Measurements from ENCODE around the gene AHI1. TPM values are rescaled to one million over a fixed set of nuclear protein-coding genes. Genes with fewer than 3 reads are reported as not detected.
"Not testable (repeated sequence)": the region's sequence is repeated elsewhere in the genome, so short reads cannot be mapped to it uniquely, and the experiment has no call there.

Gene AHI1
- total RNA-seq, 1 donor: 14.1 TPM

DNA sequence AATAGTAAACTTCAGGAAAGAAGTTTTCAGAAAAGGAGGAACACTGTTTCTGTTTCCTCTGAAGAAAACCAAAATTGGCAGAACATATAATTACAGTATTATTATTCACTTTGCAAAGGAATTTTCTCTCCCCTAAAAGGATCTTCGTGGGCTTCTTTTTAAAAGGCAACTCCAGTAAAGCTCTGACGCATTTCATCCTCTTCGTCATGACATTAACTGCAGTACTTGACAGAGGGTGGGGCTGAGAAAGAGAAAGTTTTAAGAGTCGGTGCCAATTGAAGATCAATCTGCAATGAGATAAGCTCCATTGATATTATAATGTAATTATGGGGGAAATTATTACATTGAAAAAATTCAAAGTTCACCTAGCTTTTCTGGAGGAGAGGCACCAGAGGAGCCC is 240.7 kb downstream of the AHI1 start:
- Histone ChIP-seq H3K4me3 (ENCODE audit: low read length) (no peak overlapping the region), H3K9me3 (ENCODE audit: low read depth, low read length) (no peaks in the 10 kb centered on the region), H3K4me1 (ENCODE audit: insufficient read depth, low read length) (no peaks in the 10 kb centered on the region), H3K27me3 (ENCODE audit: insufficient read depth, low read length) (no peaks in the 10 kb centered on the region)

DNA sequence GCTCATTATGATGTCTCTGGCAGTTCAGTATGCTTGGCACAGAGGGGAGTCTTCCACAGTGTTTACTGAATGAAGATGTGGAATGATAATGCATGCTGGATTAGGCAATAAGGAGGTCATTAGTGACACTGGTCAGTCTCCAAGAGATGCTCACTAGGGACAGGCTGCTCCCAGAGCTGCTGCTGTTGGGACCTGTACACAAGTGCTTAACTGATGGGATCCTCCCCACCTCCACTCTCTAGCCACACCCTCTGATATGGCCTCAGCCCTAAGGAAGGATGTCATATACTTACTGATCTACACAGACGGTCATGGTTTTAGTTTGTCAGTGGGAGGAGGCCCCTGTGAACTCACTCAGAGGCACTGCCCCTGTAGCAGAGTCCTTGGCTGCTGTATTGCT is 243.1 kb downstream of the AHI1 start:
- Histone ChIP-seq H3K27me3 (ENCODE audit: insufficient read depth, low read length) (no peaks in the 10 kb centered on the region), H3K9me3 (ENCODE audit: low read depth, low read length) (no peaks in the 10 kb centered on the region), H3K4me3 (ENCODE audit: low read length) (no peak overlapping the region), H3K4me1 (ENCODE audit: insufficient read depth, low read length) (peaks cover 5% of the 10 kb centered on the region)

DNA sequence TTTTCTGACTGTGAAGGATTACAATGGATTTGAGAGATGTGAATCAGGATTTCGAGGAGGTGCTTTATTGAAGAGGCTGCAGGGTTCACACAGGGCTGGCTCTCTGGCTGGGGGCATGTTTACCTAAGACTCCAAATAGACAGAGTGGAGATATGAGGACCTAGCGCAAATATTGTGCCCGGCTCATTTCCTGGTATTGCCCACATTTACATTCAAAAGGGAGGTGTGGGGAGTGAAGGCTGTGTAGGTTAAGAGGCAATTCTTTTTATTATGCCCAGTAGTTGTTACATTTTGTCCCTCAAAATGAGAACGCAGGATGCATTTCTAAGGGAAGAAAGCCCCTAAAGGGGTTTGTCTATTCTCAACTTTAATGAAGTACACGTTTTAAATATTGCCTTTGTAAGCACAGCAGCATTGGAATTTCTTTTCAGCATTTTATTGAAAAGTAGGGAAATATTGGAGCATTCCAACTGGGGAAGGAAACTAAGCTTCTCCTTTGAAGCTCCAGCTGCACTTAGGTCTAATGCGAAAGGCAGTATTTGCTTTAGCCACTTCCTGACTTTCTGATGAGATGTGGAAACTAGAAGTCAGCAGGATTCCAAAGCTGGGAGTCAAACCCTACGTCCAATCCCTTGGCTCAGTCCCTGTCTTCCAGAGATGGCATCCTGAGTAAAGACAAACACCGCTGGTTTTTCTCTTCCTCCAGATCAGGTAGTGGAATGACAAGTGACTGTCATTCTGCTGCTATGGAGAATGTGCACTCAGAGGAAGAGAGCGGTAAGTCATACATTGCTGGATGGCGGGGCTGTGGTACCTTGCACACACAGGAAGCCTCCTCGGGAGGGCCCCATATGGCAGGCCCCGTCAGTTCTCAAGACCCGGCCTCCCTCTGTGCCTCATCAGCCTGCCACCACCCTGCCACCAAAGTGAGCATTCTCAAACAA is 245.8 kb downstream of the AHI1 start:
- H3K9me3 ChIP-seq (ENCODE audit: low read depth, low read length): no peaks in the 10 kb centered on the region
- no peak overlapping the region for H3K4me3 ChIP-seq (ENCODE audit: low read length)
- no peaks in the 10 kb centered on the region for H3K27me3 ChIP-seq (ENCODE audit: insufficient read depth, low read length)
- peaks cover 5% of the 10 kb centered on the region for H3K4me1 ChIP-seq (ENCODE audit: insufficient read depth, low read length)

DNA sequence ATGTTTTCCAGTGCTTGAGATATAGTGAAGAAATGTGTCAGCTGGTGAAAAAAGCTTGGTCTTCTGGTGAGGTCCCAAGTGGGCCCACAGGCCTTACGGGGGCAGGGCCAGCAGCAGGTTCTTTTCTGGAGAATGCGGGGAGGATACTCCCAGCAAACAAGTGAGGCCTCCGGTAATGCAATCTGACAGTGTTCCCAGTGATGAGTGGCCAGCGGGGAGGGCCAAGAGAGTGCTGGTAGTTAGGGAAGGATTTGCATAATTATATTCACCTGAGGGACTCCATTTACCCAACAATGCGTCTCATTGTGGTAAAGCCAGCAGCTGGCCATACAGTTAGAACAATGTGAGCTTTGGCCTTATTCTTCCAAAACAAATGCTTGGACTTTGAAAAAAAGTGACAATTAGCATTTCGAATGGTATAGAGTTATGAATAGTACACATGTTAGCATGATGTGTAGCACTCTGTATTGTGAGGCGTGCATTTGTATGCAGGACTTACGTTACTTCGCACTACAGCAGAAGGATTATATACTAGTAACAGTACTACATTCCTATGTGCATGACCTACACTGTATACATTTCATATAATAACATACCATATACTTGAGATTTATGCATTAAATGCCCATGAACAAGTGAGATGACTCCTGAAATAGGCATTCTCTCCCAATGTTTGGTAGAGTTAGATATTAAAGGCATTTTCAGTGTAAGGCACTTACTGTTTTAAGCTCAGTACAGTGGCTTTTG is 246.6 kb downstream of the AHI1 start:
- Histone ChIP-seq H3K27me3 (ENCODE audit: insufficient read depth, low read length) (no peaks in the 10 kb centered on the region), H3K4me1 (ENCODE audit: insufficient read depth, low read length) (peaks cover 5% of the 10 kb centered on the region), H3K4me3 (ENCODE audit: low read length) (no peak overlapping the region)

DNA sequence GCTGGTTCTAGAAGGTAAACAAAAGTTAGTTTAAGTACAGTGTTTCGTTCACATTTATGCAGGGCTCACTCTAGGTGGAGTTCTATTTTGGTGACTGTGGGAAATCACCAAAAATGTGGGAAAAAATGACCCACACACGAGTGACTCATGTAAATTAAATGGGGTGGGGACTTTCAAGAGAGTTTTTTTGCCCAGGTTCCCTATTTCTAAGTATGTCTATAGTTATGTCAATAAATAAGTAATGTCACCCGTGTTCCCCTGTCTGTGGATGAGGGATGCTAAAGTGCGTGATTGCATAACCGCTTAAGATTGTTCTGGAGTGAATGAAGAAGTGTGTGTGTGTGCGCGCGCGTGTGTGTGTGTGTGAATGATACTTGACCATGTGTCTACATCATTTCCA is 247.3 kb downstream of the AHI1 start:
- Histone ChIP-seq H3K4me1 (ENCODE audit: insufficient read depth, low read length) (peaks cover 5% of the 10 kb centered on the region), H3K9me3 (ENCODE audit: low read depth, low read length) (no peaks in the 10 kb centered on the region), H3K27me3 (ENCODE audit: insufficient read depth, low read length) (no peaks in the 10 kb centered on the region), H3K4me3 (ENCODE audit: low read length) (no peak overlapping the region)

More for the DNA sequence above, 246.6 kb downstream of the AHI1 start:
- H3K9me3 ChIP-seq (ENCODE audit: low read depth, low read length): no peaks in the 10 kb centered on the region

DNA sequence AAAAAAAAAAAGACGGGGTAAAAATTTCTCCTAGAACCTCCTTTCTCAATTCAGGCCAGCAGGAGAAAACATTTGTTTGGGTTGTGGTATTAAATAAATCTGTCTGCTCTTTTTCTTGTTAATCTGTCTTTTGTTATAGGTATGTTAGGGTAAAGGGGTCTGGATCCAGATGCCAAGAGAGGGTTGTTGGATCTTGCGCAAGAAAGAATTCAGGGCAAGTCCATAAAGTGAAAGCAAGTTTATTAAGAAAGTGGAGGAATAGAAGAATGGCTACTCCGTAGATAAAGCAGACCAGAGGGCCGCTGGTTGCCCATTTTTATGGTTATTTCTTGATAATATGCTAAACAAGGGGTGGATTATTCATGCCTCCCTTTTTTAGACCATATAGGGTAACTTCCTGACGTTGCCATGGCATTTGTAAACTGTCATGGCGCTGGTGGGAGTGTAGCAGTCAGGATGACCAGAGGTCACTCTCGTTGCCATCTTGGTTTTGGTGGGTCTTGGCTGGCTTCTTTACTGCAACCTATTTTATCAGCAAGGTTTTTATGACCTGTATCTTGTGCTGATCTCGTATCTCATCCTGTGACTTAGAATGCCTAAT is 251.0 kb downstream of the AHI1 start:
- not testable (repeated sequence) for H3K27me3 ChIP-seq (ENCODE audit: insufficient read depth, low read length); H3K4me3 ChIP-seq (ENCODE audit: low read length); H3K4me1 ChIP-seq (ENCODE audit: insufficient read depth, low read length); H3K9me3 ChIP-seq (ENCODE audit: low read depth, low read length)

DNA sequence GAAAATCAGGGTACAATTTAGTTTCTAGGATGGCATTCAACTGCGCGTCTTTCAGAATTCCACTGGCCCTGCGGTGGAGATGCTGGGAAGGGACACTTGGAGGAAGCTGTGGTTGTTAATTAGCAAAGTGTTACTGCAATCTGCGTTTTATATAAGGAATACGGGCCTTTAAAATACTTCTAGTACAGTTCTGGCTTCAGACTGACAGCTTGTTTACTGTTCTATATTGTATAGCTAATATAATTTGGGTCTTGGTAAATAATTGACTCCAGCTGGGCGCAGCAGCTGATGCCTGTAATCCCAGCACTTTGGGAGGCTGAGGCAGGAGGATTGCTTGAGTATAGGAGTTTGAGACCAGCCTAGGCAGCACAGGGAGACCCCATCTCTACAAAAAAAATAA is 252.7 kb downstream of the AHI1 start:
- Histone ChIP-seq H3K27me3 (ENCODE audit: insufficient read depth, low read length) (no peaks in the 10 kb centered on the region), H3K4me3 (ENCODE audit: low read length) (no peak overlapping the region), H3K4me1 (ENCODE audit: insufficient read depth, low read length) (no peaks in the 10 kb centered on the region), H3K9me3 (ENCODE audit: low read depth, low read length) (no peaks in the 10 kb centered on the region)

DNA sequence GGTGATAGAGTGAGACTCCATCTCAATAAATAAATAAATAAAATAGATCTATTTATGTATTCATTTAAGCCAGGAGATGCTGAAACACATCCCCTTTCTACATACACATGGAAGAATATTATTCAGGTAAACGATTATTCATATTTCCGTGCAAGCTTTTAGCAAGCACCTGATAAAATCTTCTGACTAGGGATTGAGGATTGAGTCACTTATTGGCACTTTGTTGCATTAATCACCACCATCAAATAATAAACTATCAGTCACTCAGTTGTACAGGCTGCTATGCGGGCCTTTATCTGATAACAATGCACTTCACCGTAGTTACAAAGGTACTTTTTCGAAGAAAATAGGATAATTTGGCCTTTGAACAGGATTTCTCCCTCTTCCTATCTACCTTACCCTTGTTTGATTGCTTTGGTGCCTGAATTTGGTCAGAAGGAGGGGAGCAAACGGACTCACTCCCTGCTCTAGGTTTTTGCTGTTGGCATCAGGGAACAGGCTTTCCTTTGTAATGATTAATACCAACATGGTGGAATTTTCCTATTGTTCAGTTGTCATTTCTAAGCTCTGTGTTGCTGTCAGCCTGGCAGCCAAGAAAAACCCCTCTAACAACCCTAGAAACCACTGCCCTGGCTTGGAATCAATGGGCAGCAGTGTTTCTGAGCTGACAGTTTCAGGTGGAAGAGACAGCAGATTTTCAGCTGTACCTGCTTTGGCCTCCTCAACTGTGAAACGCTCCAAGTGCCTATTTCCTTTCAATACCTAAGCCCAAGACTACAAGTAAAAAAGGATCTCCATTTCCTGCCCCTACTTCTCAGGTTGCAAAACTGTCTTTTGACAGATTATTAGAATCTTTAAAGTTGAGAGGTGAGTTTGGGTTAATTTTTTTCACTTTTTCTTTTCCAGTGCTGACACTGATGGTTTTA is 253.4 kb downstream of the AHI1 start:
- Histone ChIP-seq H3K27me3 (ENCODE audit: insufficient read depth, low read length) (no peaks in the 10 kb centered on the region), H3K4me1 (ENCODE audit: insufficient read depth, low read length) (no peaks in the 10 kb centered on the region), H3K4me3 (ENCODE audit: low read length) (no peak overlapping the region), H3K9me3 (ENCODE audit: low read depth, low read length) (no peaks in the 10 kb centered on the region)

DNA sequence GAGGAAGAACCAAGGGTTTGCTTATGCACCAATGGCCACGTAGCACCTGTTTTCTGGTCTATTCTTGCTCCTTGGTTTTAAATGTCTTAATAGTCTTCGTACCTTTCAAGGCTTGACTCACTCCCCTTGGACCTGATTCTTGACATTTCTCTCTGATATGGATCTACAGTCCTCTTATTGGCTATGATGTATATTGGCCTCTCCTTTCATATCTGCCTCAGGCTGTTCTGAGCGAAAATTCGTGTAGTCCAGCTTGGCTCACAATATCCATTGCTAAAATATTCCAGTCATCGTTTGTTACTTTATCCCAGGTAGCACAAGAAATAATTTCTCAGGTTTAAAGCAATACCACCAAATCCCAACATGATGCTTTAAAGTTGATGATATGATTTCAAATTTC is 256.8 kb downstream of the AHI1 start:
- H3K4me1 ChIP-seq (ENCODE audit: insufficient read depth, low read length): peaks cover 5% of the 10 kb centered on the region
- H3K9me3 ChIP-seq (ENCODE audit: low read depth, low read length): no peaks in the 10 kb centered on the region
- no peak overlapping the region for H3K4me3 ChIP-seq (ENCODE audit: low read length)
- no peaks in the 10 kb centered on the region for H3K27me3 ChIP-seq (ENCODE audit: insufficient read depth, low read length)

DNA sequence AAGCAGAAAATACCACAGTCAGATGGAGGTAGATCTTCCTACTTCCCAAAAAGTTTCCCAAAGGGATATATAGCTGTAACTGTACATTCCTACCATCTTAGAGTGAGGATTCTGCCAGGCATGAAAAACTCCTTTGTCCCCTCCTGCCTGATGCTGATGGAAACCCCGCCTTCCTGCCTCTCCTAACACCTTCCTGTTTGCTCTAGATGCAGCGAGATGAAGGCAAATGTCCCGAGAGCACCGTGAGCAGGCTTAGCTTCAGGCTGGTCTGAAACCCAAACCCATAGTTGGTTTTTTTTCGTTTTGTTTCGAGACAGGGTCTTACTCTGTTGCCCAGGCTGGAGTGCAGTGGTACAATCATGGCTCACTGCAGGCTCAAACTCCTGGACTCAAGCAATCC is 260.8 kb downstream of the AHI1 start:
- Histone ChIP-seq H3K4me3 (ENCODE audit: low read length) (no peak overlapping the region), H3K4me1 (ENCODE audit: insufficient read depth, low read length) (peaks cover 16% of the 10 kb centered on the region), H3K9me3 (ENCODE audit: low read depth, low read length) (no peaks in the 10 kb centered on the region), H3K27me3 (ENCODE audit: insufficient read depth, low read length) (no peaks in the 10 kb centered on the region)

DNA sequence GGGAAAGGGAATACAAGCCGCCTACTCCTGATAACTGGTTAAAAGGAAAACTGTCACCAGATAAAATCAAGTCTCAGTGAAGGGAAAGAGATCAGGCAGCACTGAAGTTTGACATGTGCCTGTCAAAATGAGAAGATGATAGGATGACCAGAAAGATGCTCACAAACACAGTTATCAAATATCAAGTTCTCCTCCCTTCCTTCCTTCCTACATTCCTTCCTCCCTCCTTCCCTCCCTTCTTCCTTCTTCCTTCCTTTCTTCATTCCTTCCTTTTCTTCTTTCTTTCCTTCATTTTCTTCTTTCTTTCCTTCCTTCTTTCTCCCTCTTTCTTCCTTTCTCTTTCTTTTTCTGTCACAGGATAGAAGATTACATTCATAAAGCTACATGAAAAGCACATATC is 261.2 kb downstream of the AHI1 start:
- Histone ChIP-seq H3K9me3 (ENCODE audit: low read depth, low read length) (no peaks in the 10 kb centered on the region), H3K4me1 (ENCODE audit: insufficient read depth, low read length) (peaks cover 20% of the 10 kb centered on the region), H3K27me3 (ENCODE audit: insufficient read depth, low read length) (no peaks in the 10 kb centered on the region), H3K4me3 (ENCODE audit: low read length) (no peak overlapping the region)

DNA sequence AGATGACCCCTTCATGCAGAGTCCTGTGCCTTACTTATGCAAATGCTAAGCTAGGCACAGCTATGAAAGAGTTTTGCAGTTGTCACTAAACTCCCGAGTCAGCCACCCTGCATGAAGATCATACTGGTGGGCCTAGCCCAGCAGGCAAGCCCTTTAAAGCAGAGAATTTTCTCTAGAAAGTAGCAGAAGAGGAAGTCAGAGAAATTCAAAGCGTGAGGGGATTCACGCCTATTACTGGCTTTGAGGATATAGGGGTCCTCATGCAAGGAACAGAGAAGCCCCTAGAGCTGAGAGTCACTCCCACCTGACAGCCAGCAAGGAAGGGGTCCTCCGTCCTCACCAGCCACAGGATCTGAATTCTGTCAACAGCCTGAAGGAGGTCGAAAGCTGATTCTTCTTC is 261.8 kb downstream of the AHI1 start:
- no peak overlapping the region for H3K4me3 ChIP-seq (ENCODE audit: low read length)
- H3K4me1 ChIP-seq (ENCODE audit: insufficient read depth, low read length): peaks cover 26% of the 10 kb centered on the region
- H3K9me3 ChIP-seq (ENCODE audit: low read depth, low read length): no peaks in the 10 kb centered on the region
- no peaks in the 10 kb centered on the region for H3K27me3 ChIP-seq (ENCODE audit: insufficient read depth, low read length)

DNA sequence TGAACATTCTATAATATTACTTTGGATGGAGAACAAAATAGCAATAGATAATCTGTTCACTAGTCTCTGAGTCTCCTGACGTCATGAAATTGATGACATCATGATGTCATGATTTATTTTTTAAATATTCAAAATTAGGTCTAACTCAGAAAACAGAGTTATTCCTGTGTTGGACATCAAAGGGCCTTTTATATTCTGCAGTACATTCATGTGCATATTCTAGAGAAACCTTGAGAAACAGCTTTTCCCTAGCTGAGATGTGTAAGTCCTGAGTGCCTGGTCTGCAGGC is 263.1 kb downstream of the AHI1 start:
- H3K9me3 ChIP-seq (ENCODE audit: low read depth, low read length): no peaks in the 10 kb centered on the region
- H3K27me3 ChIP-seq (ENCODE audit: insufficient read depth, low read length): no peaks in the 10 kb centered on the region
- H3K4me1 ChIP-seq (ENCODE audit: insufficient read depth, low read length): peaks cover 27% of the 10 kb centered on the region
- no peak overlapping the region for H3K4me3 ChIP-seq (ENCODE audit: low read length)

DNA sequence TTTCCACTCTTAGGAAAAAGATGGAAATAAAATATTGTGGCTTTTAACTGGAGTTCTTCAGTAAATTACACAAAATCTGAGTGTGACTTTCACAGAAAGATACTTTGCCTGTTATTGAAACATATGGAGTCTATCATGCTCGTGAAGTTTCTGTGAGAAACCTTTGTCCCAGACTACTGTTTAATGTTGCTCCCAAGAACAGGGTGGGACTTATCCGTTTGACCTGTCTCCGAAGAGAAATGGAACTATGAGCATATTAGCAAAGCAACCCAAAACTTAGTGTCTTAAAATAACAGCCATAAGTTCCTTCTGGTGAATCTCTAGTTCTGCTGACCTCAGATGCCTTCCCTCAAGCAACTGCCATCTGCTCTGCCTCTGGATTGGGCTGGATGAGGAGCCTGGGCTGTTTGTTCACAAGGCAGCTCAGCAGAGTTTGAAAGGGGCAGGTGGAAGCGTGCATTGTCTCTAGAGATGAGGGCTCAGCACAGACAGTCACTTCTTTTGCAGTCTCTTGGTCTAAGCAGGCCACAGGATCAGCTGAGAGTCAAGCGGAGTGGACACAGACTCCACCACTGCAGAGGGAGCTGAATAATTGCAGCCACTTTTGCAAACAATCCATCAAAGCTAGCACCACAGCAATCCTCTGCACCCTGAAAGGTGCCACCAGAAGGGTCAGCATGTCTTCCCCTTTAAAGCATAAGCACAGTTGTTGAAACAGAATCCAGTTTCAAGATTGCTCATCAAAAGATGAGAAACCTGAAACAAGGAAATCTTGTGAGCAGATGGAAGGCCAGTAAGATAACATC is 263.7 kb downstream of the AHI1 start:
- Histone ChIP-seq H3K4me3 (ENCODE audit: low read length) (no peak overlapping the region), H3K27me3 (ENCODE audit: insufficient read depth, low read length) (no peaks in the 10 kb centered on the region), H3K9me3 (ENCODE audit: low read depth, low read length) (no peaks in the 10 kb centered on the region), H3K4me1 (ENCODE audit: insufficient read depth, low read length) (peaks cover 27% of the 10 kb centered on the region)
